Spleen (tissue), 7 donors: ENCODE results near the gene ACSL1.

ENCODE experiments used
- POLR2A ChIP-seq, 3 donors: fragments of 450-650 bp; IDR thresholded peaks; one replicate each; pipeline ENCODE4 v1.5.1; 2017; ENCODE audit warnings: antibody characterized with exemption in 3 of 3, mild to moderate bottlenecking in 1 of 3
- POLR2AphosphoS5 ChIP-seq, 3 donors: sonication (generic); formaldehyde crosslinking; IDR thresholded peaks; one replicate each; pipeline ENCODE4 v1.5.1; 2017; ENCODE audit warnings: antibody characterized with exemption in 3 of 3
- TF ChIP-seq, protein P1 (sequence below), 11 experiments: fragments of 200-600 bp in 7 of 11; fragments of 450-650 bp in 4 of 11; sonication (generic) in 4 of 11; IDR thresholded peaks in 8 of 11; conservative IDR thresholded peaks in 3 of 11; 1 replicate in 7 of 11; 2 replicates in 4 of 11; pipeline versions ENCODE4 v1.4.0 to v1.8.0; 2016 to 2021; ENCODE audit warnings: antibody characterized with exemption in 11 of 11, inconsistent platforms in 4 of 11, mild to moderate bottlenecking in 1 of 11
- donor health status: DM: no; HTN: no; CAD: no; lungs with moderate emphysema.
- donor health status: DM: no; HTN: no; CAD: no.
- donor health status: DM: no; HTN: no; CAD: no.

DNA sequence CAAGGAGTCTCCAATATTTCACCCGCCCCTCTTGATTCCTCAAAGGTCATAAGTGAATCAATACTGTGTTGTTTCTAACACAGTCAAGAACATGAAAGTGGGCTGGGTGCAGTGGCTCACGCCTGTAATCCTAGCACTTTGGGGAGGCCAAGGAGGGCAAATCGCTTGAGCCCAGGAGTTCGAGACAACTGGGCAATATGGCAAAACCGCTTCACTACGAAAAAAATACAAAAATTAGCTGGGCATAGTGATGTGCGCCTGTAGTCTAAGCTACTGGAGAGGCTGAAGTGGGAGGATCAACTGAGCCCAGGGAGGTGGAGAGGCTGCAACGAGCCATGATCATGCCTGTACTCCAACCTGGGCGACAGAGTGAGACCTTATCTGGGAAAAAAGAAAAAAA, 3.4 kb downstream of the ACSL1 start:
- no peak for TF ChIP-seq POLR2A (IDR thresholded peaks at IDR 0.05)
- TF ChIP-seq, protein P1, sequence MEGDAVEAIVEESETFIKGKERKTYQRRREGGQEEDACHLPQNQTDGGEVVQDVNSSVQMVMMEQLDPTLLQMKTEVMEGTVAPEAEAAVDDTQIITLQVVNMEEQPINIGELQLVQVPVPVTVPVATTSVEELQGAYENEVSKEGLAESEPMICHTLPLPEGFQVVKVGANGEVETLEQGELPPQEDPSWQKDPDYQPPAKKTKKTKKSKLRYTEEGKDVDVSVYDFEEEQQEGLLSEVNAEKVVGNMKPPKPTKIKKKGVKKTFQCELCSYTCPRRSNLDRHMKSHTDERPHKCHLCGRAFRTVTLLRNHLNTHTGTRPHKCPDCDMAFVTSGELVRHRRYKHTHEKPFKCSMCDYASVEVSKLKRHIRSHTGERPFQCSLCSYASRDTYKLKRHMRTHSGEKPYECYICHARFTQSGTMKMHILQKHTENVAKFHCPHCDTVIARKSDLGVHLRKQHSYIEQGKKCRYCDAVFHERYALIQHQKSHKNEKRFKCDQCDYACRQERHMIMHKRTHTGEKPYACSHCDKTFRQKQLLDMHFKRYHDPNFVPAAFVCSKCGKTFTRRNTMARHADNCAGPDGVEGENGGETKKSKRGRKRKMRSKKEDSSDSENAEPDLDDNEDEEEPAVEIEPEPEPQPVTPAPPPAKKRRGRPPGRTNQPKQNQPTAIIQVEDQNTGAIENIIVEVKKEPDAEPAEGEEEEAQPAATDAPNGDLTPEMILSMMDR (IDR thresholded peaks at IDR 0.05 in 8 of 11, conservative IDR thresholded peaks at IDR 0.05 in 3 of 11): no peak
- peak in 1 of 3 donors; percentile 2 for TF ChIP-seq POLR2AphosphoS5 (IDR thresholded peaks at IDR 0.05)
